ENCODE results near the gene LEFTY2. TPM values are rescaled to one million over a fixed set of nuclear protein-coding genes. Genes with fewer than 3 reads are reported as not detected.
A peak's percentile ranks its signal among the peaks of the same experiment; 100 is the strongest.
"Not testable (repeated sequence)": the region's sequence is repeated elsewhere in the genome, so short reads cannot be mapped to it uniquely, and the experiment has no call there.

LEFTY2 gene
- total and polyA plus RNA-seq, 3 donors from 2014 or later = 4.2 to 10.0 (median 4.7) TPM

DNA sequence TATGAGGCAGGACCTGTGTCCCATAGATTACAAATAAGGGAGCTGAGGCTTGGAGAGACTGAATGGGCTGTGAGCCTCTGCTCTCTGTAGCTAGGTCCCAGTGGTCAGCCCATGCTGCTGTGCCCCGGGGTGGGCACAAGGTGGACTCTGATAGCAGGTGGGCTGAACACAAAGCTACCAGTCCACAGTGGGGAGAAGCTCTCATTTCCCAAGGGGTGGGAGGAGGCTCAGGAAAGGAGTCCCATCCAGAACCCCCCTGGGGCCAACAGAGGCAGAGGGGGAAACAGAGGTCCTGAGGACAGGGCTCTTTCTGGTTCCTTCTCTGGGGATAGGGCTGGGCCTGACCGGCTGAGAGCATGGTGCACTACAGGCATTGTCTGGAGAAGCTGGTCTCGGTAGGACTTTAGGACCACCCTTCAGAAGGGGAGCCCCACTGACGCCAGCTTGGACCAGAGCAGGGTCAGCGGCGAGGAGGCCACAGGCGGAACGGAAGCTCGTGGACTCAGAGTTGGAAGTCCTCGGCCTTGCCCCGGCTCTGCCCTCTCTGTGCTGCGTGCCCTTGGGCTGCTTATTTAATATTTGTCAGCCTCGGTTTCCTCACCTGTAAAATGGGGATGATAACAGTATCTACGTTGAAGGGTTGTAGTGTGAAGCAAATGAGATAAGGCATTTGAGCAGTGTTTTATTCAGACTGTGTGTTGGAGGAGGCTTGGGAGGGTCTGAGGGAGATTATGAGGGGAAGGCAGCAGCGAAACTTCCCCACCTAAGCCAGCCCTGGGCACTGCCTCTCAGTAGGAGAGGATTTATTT is 31.5 kb upstream of the LEFTY2 start:
- intact Hi-C loops (cut with DNase I; ENCODE audit: low total_unique reads) = loop anchor here (5.0 to 10.0 kb wide), 2 partner anchors 198 to 495 kb away; partner anchors contain the start of gene SRP9
- no peak for TF ChIP-seq POLR2A (IDR thresholded peaks at IDR 0.05)
- TF ChIP-seq, protein P1, sequence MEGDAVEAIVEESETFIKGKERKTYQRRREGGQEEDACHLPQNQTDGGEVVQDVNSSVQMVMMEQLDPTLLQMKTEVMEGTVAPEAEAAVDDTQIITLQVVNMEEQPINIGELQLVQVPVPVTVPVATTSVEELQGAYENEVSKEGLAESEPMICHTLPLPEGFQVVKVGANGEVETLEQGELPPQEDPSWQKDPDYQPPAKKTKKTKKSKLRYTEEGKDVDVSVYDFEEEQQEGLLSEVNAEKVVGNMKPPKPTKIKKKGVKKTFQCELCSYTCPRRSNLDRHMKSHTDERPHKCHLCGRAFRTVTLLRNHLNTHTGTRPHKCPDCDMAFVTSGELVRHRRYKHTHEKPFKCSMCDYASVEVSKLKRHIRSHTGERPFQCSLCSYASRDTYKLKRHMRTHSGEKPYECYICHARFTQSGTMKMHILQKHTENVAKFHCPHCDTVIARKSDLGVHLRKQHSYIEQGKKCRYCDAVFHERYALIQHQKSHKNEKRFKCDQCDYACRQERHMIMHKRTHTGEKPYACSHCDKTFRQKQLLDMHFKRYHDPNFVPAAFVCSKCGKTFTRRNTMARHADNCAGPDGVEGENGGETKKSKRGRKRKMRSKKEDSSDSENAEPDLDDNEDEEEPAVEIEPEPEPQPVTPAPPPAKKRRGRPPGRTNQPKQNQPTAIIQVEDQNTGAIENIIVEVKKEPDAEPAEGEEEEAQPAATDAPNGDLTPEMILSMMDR (IDR thresholded peaks at IDR 0.05) = no peak
- Histone ChIP-seq H3K27ac (no peak overlapping the region), H3K27me3 (no peaks in the 10 kb centered on the region), H3K9me3 (no peaks in the 10 kb centered on the region), H3K4me1 (no peaks in the 10 kb centered on the region), H3K36me3 (ENCODE audit: low read depth, missing control alignments) (no peaks in the 10 kb centered on the region), H3K4me3 (no peak overlapping the region)
- WGBS, 2 donors = 90 to 94% methylated on average over 7 to 15 of the region's 15 CpGs
- DNase-seq = no peak

DNA sequence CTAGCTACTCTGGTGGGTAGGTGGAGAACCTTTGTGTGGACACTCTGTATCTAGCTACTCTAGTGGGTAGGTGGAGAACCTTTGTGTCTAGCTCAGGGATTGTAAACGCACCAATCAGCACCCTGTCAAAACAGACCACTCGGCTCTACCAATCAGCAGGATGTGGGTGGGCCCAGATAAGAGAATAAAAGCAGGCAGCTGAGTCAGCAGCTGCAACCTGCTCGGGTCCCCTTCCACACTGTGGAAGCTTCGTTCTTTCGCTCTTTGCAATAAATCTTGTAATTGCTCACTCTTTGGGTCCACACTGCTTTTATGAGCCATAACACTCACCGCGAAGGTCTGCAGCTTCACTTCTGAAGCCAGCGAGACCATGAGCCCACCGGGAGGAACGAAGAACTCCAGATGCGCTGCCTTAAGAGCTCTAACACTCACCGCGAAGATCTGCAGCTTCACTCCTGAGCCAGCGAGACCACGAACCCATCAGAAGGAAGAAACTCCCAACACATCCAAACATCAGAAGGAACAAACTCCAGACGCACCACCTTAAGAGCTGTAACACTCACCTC is 29.7 kb upstream of the LEFTY2 start:
- H3K27ac ChIP-seq; H3K4me3 ChIP-seq; H3K36me3 ChIP-seq (ENCODE audit: low read depth, missing control alignments); DNase-seq; H3K4me1 ChIP-seq; H3K9me3 ChIP-seq; H3K27me3 ChIP-seq: not testable (repeated sequence)
- intact Hi-C loops (cut with DNase I; ENCODE audit: low total_unique reads) = loop anchor here (5.0 to 10.0 kb wide), 2 partner anchors 196 to 493 kb away; partner anchors contain the start of gene SRP9
- 66 to 84% methylated on average over 16 of the region's 16 CpGs for WGBS, 2 donors

DNA sequence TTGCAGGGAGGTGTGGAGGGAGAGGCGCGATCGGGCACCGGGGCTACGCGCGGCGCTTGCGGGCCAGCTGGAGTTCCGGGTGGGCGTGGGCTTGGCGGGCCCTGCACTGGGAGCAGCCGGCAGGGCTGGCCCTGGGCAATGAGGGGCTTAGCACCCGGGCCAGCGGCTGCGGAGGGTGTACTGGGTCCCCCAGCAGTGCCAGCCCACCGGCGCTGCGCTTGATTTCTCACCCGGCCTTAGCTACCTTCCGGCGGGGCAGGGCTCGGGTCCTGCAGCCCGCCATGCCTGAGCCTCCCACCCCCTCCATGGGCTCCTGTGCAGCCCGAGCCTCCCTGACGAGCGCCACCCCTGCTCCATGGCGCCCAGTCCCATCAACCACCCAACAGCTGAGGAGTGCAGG is 28.7 kb upstream of the LEFTY2 start:
- not testable (repeated sequence) for H3K4me1 ChIP-seq; DNase-seq; H3K9me3 ChIP-seq; H3K27me3 ChIP-seq; H3K27ac ChIP-seq; H3K36me3 ChIP-seq (ENCODE audit: low read depth, missing control alignments)
- intact Hi-C loops (cut with DNase I; ENCODE audit: low total_unique reads) = loop anchor here (5.0 to 10.0 kb wide), 2 partner anchors 195 to 492 kb away; partner anchors contain the start of gene SRP9
- 83% methylated on average over 6 of the region's 28 CpGs; no CpG with 5 or more reads in 1 of the 2 donors for WGBS, 2 donors
- H3K4me3 ChIP-seq = peak overlapping the region in 1 of 2 donors; percentile 31

DNA sequence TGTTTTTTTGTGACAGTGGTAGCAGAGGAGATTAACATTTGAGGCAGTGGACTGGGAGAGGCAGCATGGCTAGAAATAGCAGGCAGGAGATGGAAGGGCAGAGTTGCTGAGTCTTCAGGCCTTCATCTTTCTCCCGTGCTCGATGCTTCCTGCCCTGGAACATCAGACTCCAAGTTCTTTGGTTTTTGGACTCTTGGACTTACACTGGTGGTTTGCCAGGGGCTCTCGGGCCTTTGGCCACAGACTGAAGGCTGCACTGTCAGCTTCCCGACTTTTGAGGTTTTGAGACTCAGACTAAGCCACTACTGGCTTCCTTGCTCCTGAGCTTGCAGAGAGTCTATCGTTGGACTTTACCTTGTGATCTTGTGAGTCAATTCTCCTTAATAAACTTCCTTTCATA is 24.2 kb upstream of the LEFTY2 start:
- Histone ChIP-seq H3K27ac (peak overlapping the region in 1 of 2 donors; percentile 41), H3K27me3 (no peaks in the 10 kb centered on the region), H3K4me1 (no peaks in the 10 kb centered on the region), H3K4me3 (no peak overlapping the region), H3K36me3 (ENCODE audit: low read depth, missing control alignments) (no peaks in the 10 kb centered on the region), H3K9me3 (no peaks in the 10 kb centered on the region)
- 43 to 80% methylated on average over 5 of the region's 5 CpGs for WGBS, 2 donors
- no peak for DNase-seq
- intact Hi-C loops (cut with DNase I; ENCODE audit: low total_unique reads) = no loop called here
- no peak for TF ChIP-seq POLR2A (IDR thresholded peaks at IDR 0.05)
- TF ChIP-seq, protein P1 (IDR thresholded peaks at IDR 0.05) = no peak

DNA sequence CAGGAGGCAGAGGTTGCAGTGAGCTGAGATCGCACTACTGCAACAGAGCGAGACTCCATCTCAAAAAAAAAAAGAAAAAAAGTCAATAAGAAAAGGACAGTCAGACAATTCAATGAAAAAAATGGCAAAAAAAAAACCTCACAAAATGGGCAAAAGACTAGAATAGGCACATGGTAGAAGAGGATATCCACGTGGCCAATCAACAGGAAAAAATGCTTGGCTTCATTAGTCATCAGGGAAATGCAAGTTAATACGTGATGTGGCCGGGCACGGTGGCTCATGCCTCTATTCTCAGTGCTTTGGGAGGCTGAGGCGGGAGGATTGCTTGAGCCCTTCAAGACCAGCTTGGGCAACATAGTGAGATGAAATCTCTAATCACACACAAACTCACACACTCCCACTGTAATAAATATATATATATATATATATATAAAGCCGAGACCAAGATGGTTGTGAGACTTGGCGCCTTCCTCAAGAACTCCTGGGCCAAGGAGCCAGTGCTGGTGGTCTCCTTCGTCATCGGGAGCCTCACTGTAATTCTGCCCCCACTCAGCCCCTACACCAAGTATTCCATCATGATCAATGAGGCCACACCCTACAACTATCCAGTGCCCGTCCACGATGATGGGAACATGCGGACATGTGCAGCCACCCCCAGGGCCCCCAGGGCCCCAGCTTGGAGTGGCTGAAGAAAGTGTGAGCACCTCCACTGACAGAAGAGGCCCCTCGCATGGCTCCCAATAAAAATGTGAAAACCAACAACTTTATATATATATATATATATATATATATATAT is 22.9 kb upstream of the LEFTY2 start:
- Histone ChIP-seq H3K27ac (no peak overlapping the region), H3K4me1 (no peaks in the 10 kb centered on the region), H3K9me3 (no peaks in the 10 kb centered on the region), H3K27me3 (no peaks in the 10 kb centered on the region), H3K4me3 (no peak overlapping the region), H3K36me3 (ENCODE audit: low read depth, missing control alignments) (no peaks in the 10 kb centered on the region)
- WGBS, 2 donors = 88 to 95% methylated on average over 15 of the region's 15 CpGs
- no peak for DNase-seq
- intact Hi-C loops (cut with DNase I; ENCODE audit: low total_unique reads) = no loop called here
- TF ChIP-seq, protein P1 (IDR thresholded peaks at IDR 0.05) = no peak
- no peak for TF ChIP-seq POLR2A (IDR thresholded peaks at IDR 0.05)

All from testis (tissue), 3 donors.